Neural progenitor cell (in vitro differentiated cells): ENCODE data around the gene ZFAND6. TPM values are rescaled to one million over a fixed set of nuclear protein-coding genes. Genes with fewer than 3 reads are reported as not detected.

Experiments used
- DNase-seq: peaks from one replicate; pipeline ENCODE4 v3.0.0-alpha.2; 2016; ENCODE audit warnings: low spot score
- H2AFZ ChIP-seq: fragments of 200-600 bp; sonication (generic); replicated peaks from 2 replicates; pipeline ENCODE4 v1.6.1; 2016; ENCODE audit warnings: antibody characterized with exemption
- H3F3A ChIP-seq: fragments of 200-600 bp; sonication (generic); 2 replicates; pipeline ENCODE4 v1.6.1; 2016; ENCODE audit warnings: antibody characterized with exemption, low read depth
- H3K27ac ChIP-seq: fragments of 200-600 bp; sonication (generic); 2 replicates; pipeline ENCODE4 v1.5.1; 2016; ENCODE audit warnings: mild to moderate bottlenecking
- H3K27me3 ChIP-seq: fragments of 200-600 bp; sonication (generic); 2 replicates; pipeline ENCODE4 v1.6.1; 2016; ENCODE audit warnings: mild to moderate bottlenecking, moderate library complexity
- H3K36me3 ChIP-seq: fragments of 200-600 bp; sonication (generic); 2 replicates; pipeline ENCODE4 v1.5.1; 2016
- H3K4me1 ChIP-seq: fragments of 200-600 bp; sonication (generic); 2 replicates; pipeline ENCODE4 v1.6.1; 2016; ENCODE audit warnings: mixed run types
- H3K4me2 ChIP-seq: fragments of 200-600 bp; sonication (generic); 2 replicates; pipeline ENCODE4 v1.6.1; 2016
- H3K4me3 ChIP-seq: fragments of 200-600 bp; sonication (generic); 2 replicates; pipeline ENCODE4 v1.5.1; 2016
- H3K79me2 ChIP-seq: fragments of 200-600 bp; sonication (generic); 2 replicates; pipeline ENCODE4 v1.6.1; 2016; ENCODE audit warnings: low read depth
- H3K9ac ChIP-seq: fragments of 200-600 bp; sonication (generic); 2 replicates; pipeline ENCODE4 v1.6.1; 2016
- H3K9me3 ChIP-seq: fragments of 200-600 bp; sonication (generic); 2 replicates; pipeline ENCODE4 v1.5.1; 2016; ENCODE audit warnings: low read depth
- H4K20me1 ChIP-seq: fragments of 200-600 bp; sonication (generic); 2 replicates; pipeline ENCODE4 v1.6.1; 2016; ENCODE audit warnings: low read depth
- H3K27ac Mint-ChIP-seq: 3 replicates; pipeline ENCODE4 v1.8.0; 2021; ENCODE audit warnings: mixed read lengths
- H3K27me3 Mint-ChIP-seq: 2 replicates; pipeline ENCODE4 v1.8.0; 2022; ENCODE audit warnings: low read depth, mild to moderate bottlenecking, inconsistent platforms, moderate library complexity, mixed read lengths; ENCODE audit not compliant: insufficient read depth
- H3K36me3 Mint-ChIP-seq: 3 replicates; pipeline ENCODE4 v1.8.0; 2021; ENCODE audit warnings: mixed read lengths
- H3K4me1 Mint-ChIP-seq: 3 replicates; pipeline ENCODE4 v1.8.0; 2021; ENCODE audit warnings: mixed read lengths
- H3K4me3 Mint-ChIP-seq: 3 replicates; pipeline ENCODE4 v1.8.0; 2021; ENCODE audit warnings: mild to moderate bottlenecking, moderate library complexity, mixed read lengths
- H3K9me3 Mint-ChIP-seq: 3 replicates; pipeline ENCODE4 v1.8.0; 2020; ENCODE audit warnings: mixed read lengths
- EZH2 ChIP-seq: fragments of 200-600 bp; sonication (generic); IDR thresholded peaks from 2 replicates; pipeline ENCODE4 v1.6.1; 2017; ENCODE audit warnings: antibody characterized with exemption, mild to moderate bottlenecking, moderate library complexity
- EZH2phosphoT487 ChIP-seq: fragments of 200-600 bp; sonication (generic); IDR thresholded peaks from 2 replicates; pipeline ENCODE4 v1.6.1; 2017; ENCODE audit warnings: antibody characterized with exemption
- small RNA-seq: library from RNA; depleted of rRNA; stranded (forward); fragments of <200 nt; gene quantifications from one replicate; pipeline ENCODE3, GENCODE V24; 2015
- total RNA-seq: library from RNA; depleted of rRNA; stranded (reverse); fragments of >200 nt; gene quantifications from 2 replicates; pipeline ENCODE4 v1.2.3, GENCODE V29; 2015; ENCODE audit warnings: low replicate concordance
- TF ChIP-seq, protein P1 (sequence below): fragments of 200-600 bp; sonication (generic); IDR thresholded peaks from 2 replicates; pipeline ENCODE4 v1.5.1; 2017; ENCODE audit warnings: antibody characterized with exemption, mild to moderate bottlenecking

Gene ZFAND6
- total RNA-seq, 1 donor from 2014 or later = 329 TPM

DNA sequence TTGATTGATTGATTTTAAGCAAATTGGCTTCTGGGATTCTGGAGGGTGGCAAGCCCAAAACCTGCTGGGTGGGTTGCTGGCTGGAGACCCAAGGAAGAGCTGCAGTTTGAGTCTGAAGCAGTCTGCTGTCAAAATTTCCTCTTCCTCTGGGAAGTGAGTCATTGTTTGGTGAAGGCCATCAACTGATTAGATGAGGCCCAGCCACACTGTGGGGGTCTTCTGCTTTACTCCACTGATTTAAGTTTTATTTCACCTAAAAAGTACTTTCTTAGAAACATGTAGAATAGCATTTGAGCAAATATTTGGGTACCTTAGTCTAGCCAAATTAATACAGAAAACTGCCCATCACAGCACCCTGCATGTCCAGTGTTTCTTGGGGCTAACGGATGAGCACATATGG is 127.1 kb downstream of the ZFAND6 start:
- no peak overlapping the region for H3K27ac Mint-ChIP-seq

More for the DNA sequence above, 127.1 kb downstream of the ZFAND6 start:
- Histone ChIP-seq H3K9ac (no peak overlapping the region), H3F3A (peaks cover 21% of the 10 kb centered on the region), H3K27me3 (no peaks in the 10 kb centered on the region), H3K4me1 (peaks cover 11% of the 10 kb centered on the region), H3K4me3 (no peak overlapping the region), H3K4me2 (no peak overlapping the region), H3K79me2 (no peaks in the 10 kb centered on the region), H3K9me3 (no peaks in the 10 kb centered on the region), H3K36me3 (no peaks in the 10 kb centered on the region), H2AFZ (no peak overlapping the region), H4K20me1 (no peaks in the 10 kb centered on the region), H3K27ac (no peak overlapping the region)
- DNase-seq = no peak
- H3K4me3 Mint-ChIP-seq = no peak overlapping the region
- H3K4me1 Mint-ChIP-seq = peaks cover 30% of the 10 kb centered on the region
- peaks cover 3% of the 10 kb centered on the region for H3K9me3 Mint-ChIP-seq
- TF ChIP-seq, protein P1, sequence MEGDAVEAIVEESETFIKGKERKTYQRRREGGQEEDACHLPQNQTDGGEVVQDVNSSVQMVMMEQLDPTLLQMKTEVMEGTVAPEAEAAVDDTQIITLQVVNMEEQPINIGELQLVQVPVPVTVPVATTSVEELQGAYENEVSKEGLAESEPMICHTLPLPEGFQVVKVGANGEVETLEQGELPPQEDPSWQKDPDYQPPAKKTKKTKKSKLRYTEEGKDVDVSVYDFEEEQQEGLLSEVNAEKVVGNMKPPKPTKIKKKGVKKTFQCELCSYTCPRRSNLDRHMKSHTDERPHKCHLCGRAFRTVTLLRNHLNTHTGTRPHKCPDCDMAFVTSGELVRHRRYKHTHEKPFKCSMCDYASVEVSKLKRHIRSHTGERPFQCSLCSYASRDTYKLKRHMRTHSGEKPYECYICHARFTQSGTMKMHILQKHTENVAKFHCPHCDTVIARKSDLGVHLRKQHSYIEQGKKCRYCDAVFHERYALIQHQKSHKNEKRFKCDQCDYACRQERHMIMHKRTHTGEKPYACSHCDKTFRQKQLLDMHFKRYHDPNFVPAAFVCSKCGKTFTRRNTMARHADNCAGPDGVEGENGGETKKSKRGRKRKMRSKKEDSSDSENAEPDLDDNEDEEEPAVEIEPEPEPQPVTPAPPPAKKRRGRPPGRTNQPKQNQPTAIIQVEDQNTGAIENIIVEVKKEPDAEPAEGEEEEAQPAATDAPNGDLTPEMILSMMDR = no peak
- no peak for TF ChIP-seq EZH2
- no peak for TF ChIP-seq EZH2phosphoT487
- H3K36me3 Mint-ChIP-seq = peaks cover 24% of the 10 kb centered on the region
- H3K27me3 Mint-ChIP-seq = peaks cover 6% of the 10 kb centered on the region

Small RNAs within 50 kb of the gene (small RNA-seq; reads per million reads assigned to genes)
- gene RF00017 = not detected

Other genes starting within 250 kb of the ZFAND6 start
- gene MTHFS, start 162.7 kb upstream of the ZFAND6 start, total RNA-seq = 26.7 and 28.9 TPM in 2 replicates
- gene BCL2A1, start 88.5 kb upstream of the ZFAND6 start, total RNA-seq = not detected in 2 replicates
- 8.3 and 15.3 TPM in 2 replicates for gene FAH, start 93.3 kb downstream of the ZFAND6 start, total RNA-seq
- gene CTXND1, start 192.5 kb downstream of the ZFAND6 start, total RNA-seq = not detected in 2 replicates